Uterus (tissue), 2 donors: Measurements from ENCODE around the gene CYP26C1.

ENCODE experiments used
- POLR2A ChIP-seq, 2 donors: fragments of 450-650 bp; IDR thresholded peaks; one replicate each; pipeline ENCODE4 v1.6.1; 2016; ENCODE audit warnings: antibody characterized with exemption in 2 of 2, mild to moderate bottlenecking in 1 of 2, moderate library complexity in 1 of 2
- TF ChIP-seq, protein P1 (sequence below), 4 experiments: fragments of 200-600 bp in 2 of 4; fragments of 450-650 bp in 2 of 4; sonication (generic) in 2 of 4; IDR thresholded peaks; one replicate each; pipeline ENCODE4 v1.5.1; 2016 to 2019; ENCODE audit warnings: antibody characterized with exemption in 4 of 4, mild to moderate bottlenecking in 2 of 4, moderate library complexity in 1 of 4

- TF ChIP-seq, protein P1, sequence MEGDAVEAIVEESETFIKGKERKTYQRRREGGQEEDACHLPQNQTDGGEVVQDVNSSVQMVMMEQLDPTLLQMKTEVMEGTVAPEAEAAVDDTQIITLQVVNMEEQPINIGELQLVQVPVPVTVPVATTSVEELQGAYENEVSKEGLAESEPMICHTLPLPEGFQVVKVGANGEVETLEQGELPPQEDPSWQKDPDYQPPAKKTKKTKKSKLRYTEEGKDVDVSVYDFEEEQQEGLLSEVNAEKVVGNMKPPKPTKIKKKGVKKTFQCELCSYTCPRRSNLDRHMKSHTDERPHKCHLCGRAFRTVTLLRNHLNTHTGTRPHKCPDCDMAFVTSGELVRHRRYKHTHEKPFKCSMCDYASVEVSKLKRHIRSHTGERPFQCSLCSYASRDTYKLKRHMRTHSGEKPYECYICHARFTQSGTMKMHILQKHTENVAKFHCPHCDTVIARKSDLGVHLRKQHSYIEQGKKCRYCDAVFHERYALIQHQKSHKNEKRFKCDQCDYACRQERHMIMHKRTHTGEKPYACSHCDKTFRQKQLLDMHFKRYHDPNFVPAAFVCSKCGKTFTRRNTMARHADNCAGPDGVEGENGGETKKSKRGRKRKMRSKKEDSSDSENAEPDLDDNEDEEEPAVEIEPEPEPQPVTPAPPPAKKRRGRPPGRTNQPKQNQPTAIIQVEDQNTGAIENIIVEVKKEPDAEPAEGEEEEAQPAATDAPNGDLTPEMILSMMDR (IDR thresholded peaks at IDR 0.05) = no peak
- TF ChIP-seq POLR2A (IDR thresholded peaks at IDR 0.05) = no peak
Observed at GRCh38 chr10:93110472-93111146, 50.0 kb downstream of the CYP26C1 start.
